Measurements from ENCODE around the gene MOSPD2.

Gene MOSPD2

GRCh38 chrX:14871767-14872166 lies 1.5 kb upstream of the MOSPD2 start:
- TF ChIP-seq, protein P1, sequence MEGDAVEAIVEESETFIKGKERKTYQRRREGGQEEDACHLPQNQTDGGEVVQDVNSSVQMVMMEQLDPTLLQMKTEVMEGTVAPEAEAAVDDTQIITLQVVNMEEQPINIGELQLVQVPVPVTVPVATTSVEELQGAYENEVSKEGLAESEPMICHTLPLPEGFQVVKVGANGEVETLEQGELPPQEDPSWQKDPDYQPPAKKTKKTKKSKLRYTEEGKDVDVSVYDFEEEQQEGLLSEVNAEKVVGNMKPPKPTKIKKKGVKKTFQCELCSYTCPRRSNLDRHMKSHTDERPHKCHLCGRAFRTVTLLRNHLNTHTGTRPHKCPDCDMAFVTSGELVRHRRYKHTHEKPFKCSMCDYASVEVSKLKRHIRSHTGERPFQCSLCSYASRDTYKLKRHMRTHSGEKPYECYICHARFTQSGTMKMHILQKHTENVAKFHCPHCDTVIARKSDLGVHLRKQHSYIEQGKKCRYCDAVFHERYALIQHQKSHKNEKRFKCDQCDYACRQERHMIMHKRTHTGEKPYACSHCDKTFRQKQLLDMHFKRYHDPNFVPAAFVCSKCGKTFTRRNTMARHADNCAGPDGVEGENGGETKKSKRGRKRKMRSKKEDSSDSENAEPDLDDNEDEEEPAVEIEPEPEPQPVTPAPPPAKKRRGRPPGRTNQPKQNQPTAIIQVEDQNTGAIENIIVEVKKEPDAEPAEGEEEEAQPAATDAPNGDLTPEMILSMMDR (IDR thresholded peaks at IDR 0.05; ENCODE audit: insufficient read depth, low read length, poor library complexity, severe bottlenecking), result no peak
- Histone ChIP-seq H3K4me3 (replicated peaks; ENCODE audit: low read depth, low read length) (peak overlapping the region; percentile 78), H3K36me3 (ENCODE audit: control insufficient read depth, insufficient read depth, low read length) (no peaks in the 10 kb centered on the region), H3K27me3 (replicated peaks; ENCODE audit: control insufficient read depth, insufficient read depth, low read length) (no peaks in the 10 kb centered on the region)
- no peak for DNase-seq (ENCODE audit: extremely low read depth, insufficient read length)

GRCh38 chrX:14872355-14872754 lies 866 bp upstream of the MOSPD2 start:
- Histone ChIP-seq H3K36me3 (ENCODE audit: control insufficient read depth, insufficient read depth, low read length) (no peaks in the 10 kb centered on the region), H3K27me3 (replicated peaks; ENCODE audit: control insufficient read depth, insufficient read depth, low read length) (no peaks in the 10 kb centered on the region), H3K4me3 (replicated peaks; ENCODE audit: low read depth, low read length) (peak overlapping the region; percentile 78)
- no peak for DNase-seq (ENCODE audit: extremely low read depth, insufficient read length)
- TF ChIP-seq, protein P1 (IDR thresholded peaks at IDR 0.05; ENCODE audit: insufficient read depth, low read length, poor library complexity, severe bottlenecking), result no peak

DNA sequence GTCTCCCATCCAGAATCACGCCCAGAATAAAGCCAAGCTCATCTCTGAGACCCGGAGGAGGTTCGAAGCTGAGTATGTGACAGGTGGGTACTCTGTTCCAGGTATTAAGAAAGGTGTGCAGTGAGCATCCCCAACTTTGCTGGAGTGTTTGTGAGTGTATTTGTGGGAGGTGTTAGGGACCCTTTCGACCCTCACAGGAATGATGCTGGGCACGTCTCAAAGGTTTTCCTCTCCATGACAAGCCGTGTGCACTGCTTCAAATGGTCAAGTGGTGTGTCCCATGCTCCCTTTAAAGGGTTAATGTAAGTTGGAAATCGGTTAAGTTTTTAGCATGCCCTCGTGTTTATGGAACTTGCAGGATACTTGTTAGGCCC lies 442 bp downstream of the MOSPD2 start:
- Histone ChIP-seq H3K36me3 (ENCODE audit: control insufficient read depth, insufficient read depth, low read length) (no peaks in the 10 kb centered on the region), H3K4me3 (replicated peaks; ENCODE audit: low read depth, low read length) (peak overlapping the region; percentile 74), H3K27me3 (replicated peaks; ENCODE audit: control insufficient read depth, insufficient read depth, low read length) (no peaks in the 10 kb centered on the region)
- TF ChIP-seq, protein P1 (IDR thresholded peaks at IDR 0.05; ENCODE audit: insufficient read depth, low read length, poor library complexity, severe bottlenecking), result no peak
- no peak for DNase-seq (ENCODE audit: extremely low read depth, insufficient read length)

GRCh38 chrX:14875624-14876023 lies 2.4 kb downstream of the MOSPD2 start:
- TF ChIP-seq, protein P1 (IDR thresholded peaks at IDR 0.05; ENCODE audit: insufficient read depth, low read length, poor library complexity, severe bottlenecking), result no peak
- Histone ChIP-seq H3K4me3 (replicated peaks; ENCODE audit: low read depth, low read length) (no peak overlapping the region), H3K27me3 (replicated peaks; ENCODE audit: control insufficient read depth, insufficient read depth, low read length) (no peaks in the 10 kb centered on the region), H3K36me3 (ENCODE audit: control insufficient read depth, insufficient read depth, low read length) (no peaks in the 10 kb centered on the region)
- no peak for DNase-seq (ENCODE audit: extremely low read depth, insufficient read length)

GRCh38 chrX:14883826-14884225 lies 10.6 kb downstream of the MOSPD2 start:
- no peak for DNase-seq (ENCODE audit: extremely low read depth, insufficient read length)
- TF ChIP-seq, protein P1 (IDR thresholded peaks at IDR 0.05; ENCODE audit: insufficient read depth, low read length, poor library complexity, severe bottlenecking), result no peak
- H3K27me3 ChIP-seq (replicated peaks; ENCODE audit: control insufficient read depth, insufficient read depth, low read length), result no peaks in the 10 kb centered on the region
- H3K36me3 ChIP-seq (ENCODE audit: control insufficient read depth, insufficient read depth, low read length), result no peaks in the 10 kb centered on the region
- H3K4me3 ChIP-seq (replicated peaks; ENCODE audit: low read depth, low read length), result no peak overlapping the region

- TF ChIP-seq, protein P1 (IDR thresholded peaks at IDR 0.05; ENCODE audit: insufficient read depth, low read length, poor library complexity, severe bottlenecking), result no peak
Observed at GRCh38 chrX:14884714-14885113, 11.5 kb downstream of the MOSPD2 start.

More at GRCh38 chrX:14884714-14885113, 11.5 kb downstream of the MOSPD2 start:
- H3K4me3 ChIP-seq (replicated peaks; ENCODE audit: low read depth, low read length), result no peak overlapping the region
- H3K27me3 ChIP-seq (replicated peaks; ENCODE audit: control insufficient read depth, insufficient read depth, low read length), result no peaks in the 10 kb centered on the region
- no peak for DNase-seq (ENCODE audit: extremely low read depth, insufficient read length)
- H3K36me3 ChIP-seq (ENCODE audit: control insufficient read depth, insufficient read depth, low read length), result no peaks in the 10 kb centered on the region
